Activated naive CD8-positive, alpha-beta T cell treated with anti-CD3 and anti-CD28 coated beads, Interleukin-2, amount 10 ng/mL, durations not matched to agents 7 days and 5 days (primary cell): ENCODE data around the gene HDHD2. TPM values are rescaled to one million over a fixed set of nuclear protein-coding genes. Genes with fewer than 3 reads are reported as not detected.

ENCODE experiments used
- ATAC-seq: fragments of 150-1000 bp; cut with Tn5 transposase; one replicate; pipeline ENCODE4 v1.10.0; 2021; ENCODE audit warnings: low read depth, moderate library complexity
- POLR2A ChIA-PET: fragments of 350-600 bp; sonication (Branson Sonifier 250); formaldehyde crosslinking; loops from one replicate; lab custom pipeline; 2021; ENCODE audit warnings: antibody characterized with exemption; lab: Charles Lee
- DNase-seq: peaks from one replicate; pipeline ENCODE4 v3.0.0; 2021
- H3K27ac Mint-ChIP-seq: one replicate; pipeline ENCODE4 v1.8.0; 2022; ENCODE audit warnings: mild to moderate bottlenecking, mixed read lengths
- H3K27me3 Mint-ChIP-seq: one replicate; pipeline ENCODE4 v1.8.0; 2022; ENCODE audit warnings: mild to moderate bottlenecking, moderate library complexity, mixed read lengths
- H3K36me3 Mint-ChIP-seq: one replicate; pipeline ENCODE4 v1.8.0; 2021; ENCODE audit warnings: mild to moderate bottlenecking, mixed read lengths
- H3K4me1 Mint-ChIP-seq: one replicate; pipeline ENCODE4 v1.8.0; 2021; ENCODE audit warnings: mixed read lengths
- H3K4me3 Mint-ChIP-seq: one replicate; pipeline ENCODE4 v1.8.0; 2022; ENCODE audit warnings: mild to moderate bottlenecking, moderate library complexity, mixed read lengths
- H3K9me3 Mint-ChIP-seq: one replicate; pipeline ENCODE4 v1.8.0; 2021; ENCODE audit warnings: mixed read lengths
- total RNA-seq, 2 experiments: library from RNA; stranded (reverse); gene quantifications; one replicate each; pipeline ENCODE4 v1.2.3, GENCODE V29; 2021

The HDHD2 gene
- total RNA-seq, 2 experiments from 2014 or later, result 37.6 to 42.2 TPM

- H3K4me3 Mint-ChIP-seq, result no peak overlapping the region
- H3K27ac Mint-ChIP-seq, result no peak overlapping the region
- H3K4me1 Mint-ChIP-seq, result peaks cover 8% of the 10 kb centered on the region
- ATAC-seq (no peak), DNase-seq (no peak)
- POLR2A ChIA-PET, result no interaction called here
- no peaks in the 10 kb centered on the region for H3K27me3 Mint-ChIP-seq
- no peaks in the 10 kb centered on the region for H3K9me3 Mint-ChIP-seq
- H3K36me3 Mint-ChIP-seq, result peaks cover 39% of the 10 kb centered on the region
Measured at GRCh38 chr18:47120428-47120827, 29.9 kb downstream of the HDHD2 start.

GRCh38 chr18:47118981-47119380 is 31.3 kb downstream of the HDHD2 start:
- Mint-ChIP-seq H3K4me1 (peaks cover 8% of the 10 kb centered on the region), H3K36me3 (peaks cover 36% of the 10 kb centered on the region), H3K4me3 (no peak overlapping the region), H3K27me3 (no peaks in the 10 kb centered on the region), H3K27ac (no peak overlapping the region), H3K9me3 (no peaks in the 10 kb centered on the region)
- POLR2A ChIA-PET, result no interaction called here
- DNase-seq (no peak), ATAC-seq (no peak)

- POLR2A ChIA-PET, result no interaction called here
- peaks cover 23% of the 10 kb centered on the region for H3K36me3 Mint-ChIP-seq
- H3K4me1 Mint-ChIP-seq, result no peaks in the 10 kb centered on the region
- ATAC-seq, result no peak
- H3K27ac Mint-ChIP-seq, result no peak overlapping the region
- DNase-seq, result no peak
- H3K27me3 Mint-ChIP-seq, result no peaks in the 10 kb centered on the region
- H3K9me3 Mint-ChIP-seq, result no peaks in the 10 kb centered on the region
- H3K4me3 Mint-ChIP-seq, result no peak overlapping the region
Measured at GRCh38 chr18:47115205-47115604, 35.1 kb downstream of the HDHD2 start.

- POLR2A ChIA-PET, result no interaction called here
- ATAC-seq (no peak), DNase-seq (no peak)
- Mint-ChIP-seq H3K36me3 (peaks cover 17% of the 10 kb centered on the region), H3K27me3 (no peaks in the 10 kb centered on the region), H3K27ac (no peak overlapping the region), H3K4me1 (no peaks in the 10 kb centered on the region), H3K4me3 (no peak overlapping the region), H3K9me3 (no peaks in the 10 kb centered on the region)
Measured at GRCh38 chr18:47113796-47114540, 36.3 kb downstream of the HDHD2 start.

- H3K4me3 Mint-ChIP-seq, result no peak overlapping the region
- DNase-seq (no peak), ATAC-seq (no peak)
- no peaks in the 10 kb centered on the region for H3K9me3 Mint-ChIP-seq
- peaks cover 11% of the 10 kb centered on the region for H3K36me3 Mint-ChIP-seq
- no peaks in the 10 kb centered on the region for H3K27me3 Mint-ChIP-seq
- no peaks in the 10 kb centered on the region for H3K4me1 Mint-ChIP-seq
- POLR2A ChIA-PET, result no interaction called here
- H3K27ac Mint-ChIP-seq, result no peak overlapping the region
Measured at GRCh38 chr18:47110492-47111274, 39.6 kb downstream of the HDHD2 start.

GRCh38 chr18:47109720-47110119 is 40.6 kb downstream of the HDHD2 start:
- ATAC-seq (no peak), DNase-seq (no peak)
- H3K4me3 Mint-ChIP-seq, result no peak overlapping the region
- H3K27ac Mint-ChIP-seq, result no peak overlapping the region
- H3K9me3 Mint-ChIP-seq, result no peaks in the 10 kb centered on the region
- H3K27me3 Mint-ChIP-seq, result no peaks in the 10 kb centered on the region
- POLR2A ChIA-PET, result no interaction called here
- H3K36me3 Mint-ChIP-seq, result peaks cover 11% of the 10 kb centered on the region
- H3K4me1 Mint-ChIP-seq, result no peaks in the 10 kb centered on the region

- ATAC-seq (no peak), DNase-seq (no peak)
- H3K4me3 Mint-ChIP-seq, result no peak overlapping the region
- POLR2A ChIA-PET, result no interaction called here
- no peaks in the 10 kb centered on the region for H3K4me1 Mint-ChIP-seq
- no peak overlapping the region for H3K27ac Mint-ChIP-seq
- H3K36me3 Mint-ChIP-seq, result peaks cover 11% of the 10 kb centered on the region
- H3K9me3 Mint-ChIP-seq, result no peaks in the 10 kb centered on the region
- H3K27me3 Mint-ChIP-seq, result no peaks in the 10 kb centered on the region
Measured at GRCh38 chr18:47108998-47109405, 41.3 kb downstream of the HDHD2 start.

GRCh38 chr18:47108373-47108772 is 41.9 kb downstream of the HDHD2 start:
- DNase-seq (no peak), ATAC-seq (no peak)
- Mint-ChIP-seq H3K27me3 (no peaks in the 10 kb centered on the region), H3K4me3 (no peak overlapping the region), H3K36me3 (peaks cover 8% of the 10 kb centered on the region), H3K27ac (no peak overlapping the region), H3K4me1 (no peaks in the 10 kb centered on the region), H3K9me3 (no peaks in the 10 kb centered on the region)
- POLR2A ChIA-PET, result no interaction called here

GRCh38 chr18:47100212-47100831 is 50.0 kb downstream of the HDHD2 start:
- Mint-ChIP-seq H3K9me3 (no peaks in the 10 kb centered on the region), H3K27me3 (no peaks in the 10 kb centered on the region), H3K27ac (no peak overlapping the region), H3K4me3 (no peak overlapping the region), H3K4me1 (peaks cover 2% of the 10 kb centered on the region), H3K36me3 (no peaks in the 10 kb centered on the region)
- ATAC-seq, result no peak
- POLR2A ChIA-PET, result no interaction called here
- DNase-seq, result peak; percentile 42

GRCh38 chr18:47095810-47096209 is 54.5 kb downstream of the HDHD2 start:
- ATAC-seq (no peak), DNase-seq (no peak)
- POLR2A ChIA-PET, result no interaction called here
- Mint-ChIP-seq H3K4me1 (peaks cover under 1% of the 10 kb centered on the region), H3K27ac (no peak overlapping the region), H3K27me3 (peaks cover 4% of the 10 kb centered on the region), H3K36me3 (peaks cover 2% of the 10 kb centered on the region), H3K9me3 (no peaks in the 10 kb centered on the region), H3K4me3 (no peak overlapping the region)

GRCh38 chr18:47087676-47088075 is 62.6 kb downstream of the HDHD2 start:
- no peak for DNase-seq
- Mint-ChIP-seq H3K4me1 (no peaks in the 10 kb centered on the region), H3K36me3 (peaks cover 3% of the 10 kb centered on the region), H3K4me3 (no peak overlapping the region), H3K27me3 (no peaks in the 10 kb centered on the region), H3K9me3 (no peaks in the 10 kb centered on the region), H3K27ac (no peak overlapping the region)
- POLR2A ChIA-PET, result no interaction called here
- no peak for ATAC-seq

- Mint-ChIP-seq H3K4me3 (no peak overlapping the region), H3K27ac (no peak overlapping the region), H3K27me3 (no peaks in the 10 kb centered on the region), H3K4me1 (no peaks in the 10 kb centered on the region), H3K36me3 (no peaks in the 10 kb centered on the region), H3K9me3 (no peaks in the 10 kb centered on the region)
- POLR2A ChIA-PET, result no interaction called here
- ATAC-seq (no peak), DNase-seq (no peak)
Measured at GRCh38 chr18:47081578-47081977, 68.7 kb downstream of the HDHD2 start.

GRCh38 chr18:47080872-47081271 is 69.4 kb downstream of the HDHD2 start:
- DNase-seq, result no peak
- no peaks in the 10 kb centered on the region for H3K9me3 Mint-ChIP-seq
- H3K27me3 Mint-ChIP-seq, result no peaks in the 10 kb centered on the region
- POLR2A ChIA-PET, result no interaction called here
- H3K27ac Mint-ChIP-seq, result no peak overlapping the region
- no peaks in the 10 kb centered on the region for H3K36me3 Mint-ChIP-seq
- H3K4me3 Mint-ChIP-seq, result no peak overlapping the region
- H3K4me1 Mint-ChIP-seq, result no peaks in the 10 kb centered on the region
- ATAC-seq, result no peak

- Mint-ChIP-seq H3K27me3 (no peaks in the 10 kb centered on the region), H3K4me3 (no peak overlapping the region), H3K9me3 (no peaks in the 10 kb centered on the region), H3K4me1 (peaks cover 6% of the 10 kb centered on the region), H3K36me3 (no peaks in the 10 kb centered on the region), H3K27ac (no peak overlapping the region)
- POLR2A ChIA-PET, result no interaction called here
- DNase-seq (no peak), ATAC-seq (no peak)
Measured at GRCh38 chr18:47077111-47077510, 73.2 kb downstream of the HDHD2 start.
